Measurements from ENCODE around the gene MDH2. TPM values are rescaled to one million over a fixed set of nuclear protein-coding genes. Genes with fewer than 3 reads are reported as not detected.
A peak's percentile ranks its signal among the peaks of the same experiment; 100 is the strongest.
"Not testable (repeated sequence)": the region's sequence is repeated elsewhere in the genome, so short reads cannot be mapped to it uniquely, and the experiment has no call there.

MDH2 gene
- total RNA-seq, 1 donor, result 36.6 TPM

DNA sequence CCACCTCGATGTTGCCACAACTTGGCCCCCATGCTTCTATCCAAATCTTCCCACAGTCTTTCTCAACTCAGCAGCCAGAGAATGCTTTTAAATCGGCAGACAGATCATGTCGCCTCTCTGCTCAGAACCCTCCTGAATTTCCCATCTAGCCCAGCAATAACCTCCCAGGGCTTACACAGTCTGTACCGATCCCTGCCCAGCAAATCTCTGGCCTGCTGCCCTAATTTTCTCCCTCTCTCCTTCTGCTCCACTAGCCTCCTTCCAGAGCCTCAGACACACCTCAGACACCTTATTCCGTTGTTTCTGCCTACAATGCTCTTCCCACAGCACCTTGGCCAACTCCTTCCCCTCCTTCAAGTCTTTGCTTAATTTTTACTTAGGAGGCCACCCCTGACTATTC lies 32.3 kb downstream of the MDH2 start:
- Histone ChIP-seq H3K4me2 (ENCODE audit: insufficient read depth, low read length) (no peak overlapping the region), H3K27me3 (ENCODE audit: insufficient read depth, low read length) (no peaks in the 10 kb centered on the region), H3K36me3 (ENCODE audit: insufficient read depth, low read length) (no peaks in the 10 kb centered on the region), H3K9me3 (ENCODE audit: low read depth, low read length) (no peaks in the 10 kb centered on the region), H2AFZ (ENCODE audit: low read length) (no peak overlapping the region), H3K79me2 (ENCODE audit: insufficient read depth, low read length) (no peaks in the 10 kb centered on the region), H3K4me3 (ENCODE audit: insufficient read depth, low read length) (no peak overlapping the region), H4K20me1 (ENCODE audit: insufficient read depth, low read length) (no peaks in the 10 kb centered on the region), H3K4me1 (ENCODE audit: insufficient read depth, low read length) (peaks cover 15% of the 10 kb centered on the region), H3K27ac (ENCODE audit: low read depth, low read length) (no peak overlapping the region)
- TF ChIP-seq, protein P1, sequence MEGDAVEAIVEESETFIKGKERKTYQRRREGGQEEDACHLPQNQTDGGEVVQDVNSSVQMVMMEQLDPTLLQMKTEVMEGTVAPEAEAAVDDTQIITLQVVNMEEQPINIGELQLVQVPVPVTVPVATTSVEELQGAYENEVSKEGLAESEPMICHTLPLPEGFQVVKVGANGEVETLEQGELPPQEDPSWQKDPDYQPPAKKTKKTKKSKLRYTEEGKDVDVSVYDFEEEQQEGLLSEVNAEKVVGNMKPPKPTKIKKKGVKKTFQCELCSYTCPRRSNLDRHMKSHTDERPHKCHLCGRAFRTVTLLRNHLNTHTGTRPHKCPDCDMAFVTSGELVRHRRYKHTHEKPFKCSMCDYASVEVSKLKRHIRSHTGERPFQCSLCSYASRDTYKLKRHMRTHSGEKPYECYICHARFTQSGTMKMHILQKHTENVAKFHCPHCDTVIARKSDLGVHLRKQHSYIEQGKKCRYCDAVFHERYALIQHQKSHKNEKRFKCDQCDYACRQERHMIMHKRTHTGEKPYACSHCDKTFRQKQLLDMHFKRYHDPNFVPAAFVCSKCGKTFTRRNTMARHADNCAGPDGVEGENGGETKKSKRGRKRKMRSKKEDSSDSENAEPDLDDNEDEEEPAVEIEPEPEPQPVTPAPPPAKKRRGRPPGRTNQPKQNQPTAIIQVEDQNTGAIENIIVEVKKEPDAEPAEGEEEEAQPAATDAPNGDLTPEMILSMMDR (IDR thresholded peaks at IDR 0.05; ENCODE audit: extremely low read depth, low read depth, low read length), result no peak
- no peak for DNase-seq (ENCODE audit: insufficient read length, low spot score, missing footprints)

DNA sequence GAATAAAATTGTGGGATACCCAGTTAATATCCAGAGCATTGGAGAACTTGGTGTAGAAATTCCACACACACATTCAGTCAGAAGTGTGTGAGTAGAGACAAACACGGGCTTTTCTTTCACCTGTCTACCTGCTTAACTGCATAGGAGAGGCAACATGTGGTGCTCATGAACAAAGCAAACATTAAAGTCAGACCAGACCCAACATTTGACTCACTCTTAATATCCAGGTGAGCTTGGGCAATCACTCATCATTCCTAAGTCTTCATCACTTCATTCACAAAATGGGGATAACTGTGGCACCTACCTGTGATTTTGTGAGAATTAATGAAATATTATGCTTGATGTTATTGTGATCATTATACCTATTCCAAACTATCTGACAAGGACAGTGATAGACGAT lies 36.2 kb downstream of the MDH2 start:
- not testable (repeated sequence) for H2AFZ ChIP-seq (ENCODE audit: low read length); DNase-seq (ENCODE audit: insufficient read length, low spot score, missing footprints); H3K27me3 ChIP-seq (ENCODE audit: insufficient read depth, low read length); H3K27ac ChIP-seq (ENCODE audit: low read depth, low read length); H3K4me3 ChIP-seq (ENCODE audit: insufficient read depth, low read length); H4K20me1 ChIP-seq (ENCODE audit: insufficient read depth, low read length); H3K4me2 ChIP-seq (ENCODE audit: insufficient read depth, low read length); H3K79me2 ChIP-seq (ENCODE audit: insufficient read depth, low read length); H3K9me3 ChIP-seq (ENCODE audit: low read depth, low read length); H3K36me3 ChIP-seq (ENCODE audit: insufficient read depth, low read length)
- peaks cover 42% of the 10 kb centered on the region for H3K4me1 ChIP-seq (ENCODE audit: insufficient read depth, low read length)

DNA sequence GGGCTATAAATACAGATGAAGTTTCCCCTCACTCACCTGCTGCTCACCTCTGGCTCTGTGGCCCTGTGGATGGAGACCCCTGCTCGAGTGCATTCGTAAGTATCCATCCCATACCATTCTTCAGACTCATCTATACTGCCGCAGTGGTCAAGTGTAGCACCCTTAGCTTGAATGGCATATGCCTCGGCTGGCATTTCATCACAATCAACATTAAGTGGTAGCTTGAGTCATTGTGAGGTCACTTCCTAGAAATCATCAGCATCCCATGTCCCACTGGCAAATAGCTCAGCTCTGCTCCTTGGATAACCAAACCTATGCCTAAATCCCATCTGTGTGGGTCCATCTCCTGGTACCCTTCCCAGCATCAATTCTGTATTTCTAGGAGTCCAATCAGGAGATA lies 38.2 kb downstream of the MDH2 start:
- Histone ChIP-seq H3K79me2 (ENCODE audit: insufficient read depth, low read length) (no peaks in the 10 kb centered on the region), H3K4me2 (ENCODE audit: insufficient read depth, low read length) (peak overlapping the region; percentile 2), H3K27ac (ENCODE audit: low read depth, low read length) (peak overlapping the region; percentile 86), H3K36me3 (ENCODE audit: insufficient read depth, low read length) (no peaks in the 10 kb centered on the region), H3K27me3 (ENCODE audit: insufficient read depth, low read length) (no peaks in the 10 kb centered on the region), H3K4me3 (ENCODE audit: insufficient read depth, low read length) (no peak overlapping the region), H4K20me1 (ENCODE audit: insufficient read depth, low read length) (no peaks in the 10 kb centered on the region), H2AFZ (ENCODE audit: low read length) (peak overlapping the region; percentile 32), H3K4me1 (ENCODE audit: insufficient read depth, low read length) (peaks cover 42% of the 10 kb centered on the region), H3K9me3 (ENCODE audit: low read depth, low read length) (no peaks in the 10 kb centered on the region)
- peak; percentile 32 for DNase-seq (ENCODE audit: insufficient read length, low spot score, missing footprints)
- TF ChIP-seq, protein P1 (IDR thresholded peaks at IDR 0.05; ENCODE audit: extremely low read depth, low read depth, low read length), result no peak

DNA sequence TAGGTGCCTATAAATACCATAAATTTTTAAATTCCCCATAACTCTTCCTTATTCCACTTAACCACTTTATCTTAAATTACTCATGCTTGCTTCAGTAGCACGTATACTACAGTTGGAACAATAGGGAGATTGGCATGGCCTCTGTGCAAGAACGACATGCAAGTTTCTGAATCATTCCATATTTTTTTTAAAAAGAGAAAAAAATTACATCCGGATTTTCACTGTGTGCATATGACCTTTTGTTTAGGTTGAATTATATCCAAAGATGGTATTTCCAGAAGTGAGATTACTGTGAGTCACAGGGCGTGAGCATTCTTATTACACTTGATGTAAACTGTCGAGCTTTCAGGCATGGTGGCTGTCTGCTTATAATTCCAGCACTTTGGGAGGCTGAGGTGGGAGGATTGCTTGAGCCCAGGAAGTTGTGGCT lies 39.5 kb downstream of the MDH2 start:
- Histone ChIP-seq H3K27ac (ENCODE audit: low read depth, low read length) (peak overlapping the region; percentile 86), H3K4me2 (ENCODE audit: insufficient read depth, low read length) (peak overlapping the region; percentile 40)

DNA sequence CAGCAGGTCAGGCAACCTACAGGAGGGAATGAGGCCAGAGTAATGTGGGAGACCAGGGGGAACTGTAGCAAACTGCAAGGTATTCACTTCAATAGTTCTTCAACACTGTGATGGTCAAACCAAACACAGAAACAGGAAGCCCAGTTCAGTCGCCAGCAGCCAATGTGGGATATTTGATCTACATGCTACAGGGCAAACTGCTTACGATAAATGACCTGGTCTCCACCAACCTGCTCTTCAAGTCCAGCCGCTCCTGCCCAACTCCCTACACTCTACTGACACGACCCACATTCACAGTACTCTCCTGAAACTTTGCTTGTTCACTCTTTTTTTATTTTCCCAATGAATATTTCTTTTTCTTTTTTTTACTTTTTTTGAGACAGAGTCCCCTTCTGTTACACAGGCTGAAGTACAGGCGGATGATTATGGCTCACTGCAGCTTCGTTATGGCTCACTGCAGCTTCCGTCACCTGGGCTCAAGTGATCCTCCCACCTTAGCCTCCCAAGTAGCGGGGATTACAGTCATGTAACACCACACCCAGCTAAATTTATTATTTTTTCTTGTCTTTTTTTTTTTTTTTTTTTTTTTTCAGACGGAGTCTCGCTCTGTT lies 42.1 kb downstream of the MDH2 start:
- H2AFZ ChIP-seq (ENCODE audit: low read length), result peak overlapping the region; percentile 29
- H3K4me2 ChIP-seq (ENCODE audit: insufficient read depth, low read length), result no peak overlapping the region
- no peak for DNase-seq (ENCODE audit: insufficient read length, low spot score, missing footprints)
- H3K27ac ChIP-seq (ENCODE audit: low read depth, low read length), result no peak overlapping the region
- H3K4me3 ChIP-seq (ENCODE audit: insufficient read depth, low read length), result no peak overlapping the region
- no peaks in the 10 kb centered on the region for H3K79me2 ChIP-seq (ENCODE audit: insufficient read depth, low read length)
- TF ChIP-seq, protein P1 (IDR thresholded peaks at IDR 0.05; ENCODE audit: extremely low read depth, low read depth, low read length), result no peak
- H4K20me1 ChIP-seq (ENCODE audit: insufficient read depth, low read length), result no peaks in the 10 kb centered on the region
- H3K36me3 ChIP-seq (ENCODE audit: insufficient read depth, low read length), result no peaks in the 10 kb centered on the region
- peaks cover 27% of the 10 kb centered on the region for H3K4me1 ChIP-seq (ENCODE audit: insufficient read depth, low read length)
- H3K27me3 ChIP-seq (ENCODE audit: insufficient read depth, low read length), result no peaks in the 10 kb centered on the region
- no peaks in the 10 kb centered on the region for H3K9me3 ChIP-seq (ENCODE audit: low read depth, low read length)

More for the DNA sequence above, 39.5 kb downstream of the MDH2 start:
- H3K36me3 ChIP-seq (ENCODE audit: insufficient read depth, low read length); H3K27me3 ChIP-seq (ENCODE audit: insufficient read depth, low read length); H3K4me3 ChIP-seq (ENCODE audit: insufficient read depth, low read length); H3K9me3 ChIP-seq (ENCODE audit: low read depth, low read length); H4K20me1 ChIP-seq (ENCODE audit: insufficient read depth, low read length); H2AFZ ChIP-seq (ENCODE audit: low read length); H3K79me2 ChIP-seq (ENCODE audit: insufficient read depth, low read length): not testable (repeated sequence)
- peaks cover 36% of the 10 kb centered on the region for H3K4me1 ChIP-seq (ENCODE audit: insufficient read depth, low read length)
- peak; percentile 31 for DNase-seq (ENCODE audit: insufficient read length, low spot score, missing footprints)
